ENCODE data around the gene LGALS16.

DNA sequence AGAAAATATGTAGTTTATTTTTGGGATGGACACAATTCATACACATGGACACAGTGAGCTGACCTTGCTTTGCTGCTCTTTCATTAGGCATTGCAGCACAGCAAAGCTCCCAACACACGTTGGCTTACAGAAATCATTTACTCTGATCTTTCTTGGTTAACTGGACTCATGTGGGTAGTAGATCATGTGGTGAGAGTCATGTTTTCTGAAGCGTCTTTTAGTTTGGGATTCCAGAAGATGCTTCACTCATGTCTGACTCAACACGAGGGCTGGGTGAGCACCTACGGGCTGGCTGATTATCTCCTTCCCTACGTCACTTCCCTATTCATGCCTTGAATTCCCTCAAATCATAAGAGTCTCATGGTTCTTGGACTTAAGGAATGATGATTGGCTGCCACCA, 12.1 kb upstream of the LGALS16 start:
- TF ChIP-seq POLR2A (IDR thresholded peaks at IDR 0.05) (no peak), POLR2AphosphoS5 (IDR thresholded peaks at IDR 0.05) (no peak)
- TF ChIP-seq, protein P1, sequence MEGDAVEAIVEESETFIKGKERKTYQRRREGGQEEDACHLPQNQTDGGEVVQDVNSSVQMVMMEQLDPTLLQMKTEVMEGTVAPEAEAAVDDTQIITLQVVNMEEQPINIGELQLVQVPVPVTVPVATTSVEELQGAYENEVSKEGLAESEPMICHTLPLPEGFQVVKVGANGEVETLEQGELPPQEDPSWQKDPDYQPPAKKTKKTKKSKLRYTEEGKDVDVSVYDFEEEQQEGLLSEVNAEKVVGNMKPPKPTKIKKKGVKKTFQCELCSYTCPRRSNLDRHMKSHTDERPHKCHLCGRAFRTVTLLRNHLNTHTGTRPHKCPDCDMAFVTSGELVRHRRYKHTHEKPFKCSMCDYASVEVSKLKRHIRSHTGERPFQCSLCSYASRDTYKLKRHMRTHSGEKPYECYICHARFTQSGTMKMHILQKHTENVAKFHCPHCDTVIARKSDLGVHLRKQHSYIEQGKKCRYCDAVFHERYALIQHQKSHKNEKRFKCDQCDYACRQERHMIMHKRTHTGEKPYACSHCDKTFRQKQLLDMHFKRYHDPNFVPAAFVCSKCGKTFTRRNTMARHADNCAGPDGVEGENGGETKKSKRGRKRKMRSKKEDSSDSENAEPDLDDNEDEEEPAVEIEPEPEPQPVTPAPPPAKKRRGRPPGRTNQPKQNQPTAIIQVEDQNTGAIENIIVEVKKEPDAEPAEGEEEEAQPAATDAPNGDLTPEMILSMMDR (IDR thresholded peaks at IDR 0.05): no peak

Data from sigmoid colon (tissue), 4 donors.